ENCODE measurements around the gene NRXN2.
"Not testable (repeated sequence)": the region's sequence is repeated elsewhere in the genome, so short reads cannot be mapped to it uniquely, and the experiment has no call there.

NRXN2 gene

GRCh38 chr11:64721359-64721699 lies 1.7 kb downstream of the NRXN2 start:
- DNase-seq (ENCODE audit: low read depth), result no peak

- no peak for DNase-seq (ENCODE audit: low read depth)
These were observed 2.2 kb downstream of the NRXN2 start for GRCh38 chr11:64720640-64721358.

DNA sequence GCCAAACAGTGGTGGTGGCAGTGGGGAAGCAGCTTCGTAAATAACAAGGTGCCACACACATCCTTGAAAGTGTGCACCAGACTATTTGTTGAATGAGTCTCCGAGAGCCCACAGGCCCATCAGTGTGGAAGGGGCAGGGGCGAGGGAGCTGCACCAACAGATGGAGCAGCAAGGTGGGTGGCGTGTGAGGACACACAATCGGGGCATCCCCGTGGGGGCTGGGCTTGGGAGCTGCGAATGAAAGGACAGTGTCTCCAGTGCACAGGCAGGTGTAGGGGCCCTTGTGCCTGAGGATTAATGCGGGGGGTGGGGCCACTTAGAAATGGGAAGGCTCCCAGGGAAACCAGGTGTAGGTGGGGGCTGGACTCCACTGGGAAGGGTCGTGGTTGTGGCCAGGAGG lies 2.8 kb downstream of the NRXN2 start:
- DNase-seq (ENCODE audit: low read depth), result no peak

DNA sequence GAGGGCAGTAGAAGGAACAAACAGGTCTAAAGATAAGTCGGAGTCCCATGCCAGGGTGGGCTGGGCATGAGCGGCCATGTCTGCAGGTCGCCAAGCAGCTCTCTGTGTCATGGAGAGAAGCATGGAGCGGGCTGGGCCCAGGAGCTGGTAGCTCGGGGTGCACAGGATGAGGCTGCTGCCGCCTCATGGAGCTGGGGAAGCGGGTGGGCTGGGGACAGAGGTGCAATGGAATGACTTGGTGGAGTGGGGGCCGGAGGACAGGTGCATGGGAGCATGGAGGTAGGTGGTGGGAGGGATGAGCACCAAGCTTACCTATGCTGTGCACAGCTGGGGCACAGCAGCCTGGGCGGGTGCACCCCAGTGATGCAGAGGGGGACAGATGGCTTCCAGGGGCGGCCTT lies 3.6 kb downstream of the NRXN2 start:
- no peak for DNase-seq (ENCODE audit: low read depth)

DNA sequence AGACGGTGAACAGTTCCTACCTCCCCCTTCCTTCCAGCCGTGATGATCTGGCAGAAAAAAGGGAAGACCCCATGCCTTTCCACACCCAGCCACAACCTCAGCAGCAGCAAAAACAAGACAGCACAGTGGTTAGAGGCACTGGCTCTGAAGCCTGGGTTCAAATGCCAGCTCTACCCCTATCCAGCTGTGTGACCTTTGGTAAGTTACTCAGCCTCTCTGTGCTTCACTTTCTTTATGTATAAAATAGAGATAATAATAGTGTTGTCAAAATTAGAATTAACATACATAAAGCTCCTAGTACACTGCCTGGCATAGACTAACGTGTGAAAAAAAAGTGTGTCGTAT lies 4.2 kb downstream of the NRXN2 start:
- no peak for DNase-seq (ENCODE audit: low read depth)

DNA sequence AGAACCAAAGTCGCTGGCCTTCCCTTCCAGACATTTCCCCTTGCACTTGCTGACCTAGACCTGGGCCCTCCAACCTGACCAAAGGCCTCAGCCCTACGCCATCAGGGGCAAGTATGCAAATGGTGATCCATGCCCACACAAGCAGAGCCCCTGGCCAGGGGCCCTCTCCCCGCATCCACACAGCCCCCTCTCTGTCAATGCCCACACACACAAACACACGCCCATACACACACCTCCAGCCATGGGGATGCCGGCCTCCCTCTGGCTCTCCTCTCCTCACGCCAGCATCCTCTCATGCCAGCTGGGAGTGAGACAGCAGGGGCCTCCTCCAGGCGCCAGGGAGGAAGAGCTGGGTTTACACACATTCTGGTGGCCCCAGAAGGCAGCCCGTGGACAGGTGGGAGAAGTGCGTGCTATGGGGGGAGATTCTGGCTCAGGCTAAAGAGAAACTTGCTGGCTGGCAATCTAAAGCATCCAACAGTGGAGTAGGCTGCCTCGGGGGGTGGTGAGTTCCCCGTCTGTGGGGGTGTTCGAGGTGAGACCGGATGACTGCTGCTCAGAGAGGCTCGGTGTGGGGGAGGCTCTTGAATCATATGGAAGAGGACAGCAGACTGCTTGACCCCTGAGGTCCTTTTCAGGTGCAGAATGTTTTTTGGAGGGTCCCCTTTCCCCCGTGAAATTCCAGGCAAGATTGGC lies 4.8 kb downstream of the NRXN2 start:
- DNase-seq (ENCODE audit: low read depth), result no peak

GRCh38 chr11:64717268-64717578 lies 5.8 kb downstream of the NRXN2 start:
- DNase-seq (ENCODE audit: low read depth), result no peak

DNA sequence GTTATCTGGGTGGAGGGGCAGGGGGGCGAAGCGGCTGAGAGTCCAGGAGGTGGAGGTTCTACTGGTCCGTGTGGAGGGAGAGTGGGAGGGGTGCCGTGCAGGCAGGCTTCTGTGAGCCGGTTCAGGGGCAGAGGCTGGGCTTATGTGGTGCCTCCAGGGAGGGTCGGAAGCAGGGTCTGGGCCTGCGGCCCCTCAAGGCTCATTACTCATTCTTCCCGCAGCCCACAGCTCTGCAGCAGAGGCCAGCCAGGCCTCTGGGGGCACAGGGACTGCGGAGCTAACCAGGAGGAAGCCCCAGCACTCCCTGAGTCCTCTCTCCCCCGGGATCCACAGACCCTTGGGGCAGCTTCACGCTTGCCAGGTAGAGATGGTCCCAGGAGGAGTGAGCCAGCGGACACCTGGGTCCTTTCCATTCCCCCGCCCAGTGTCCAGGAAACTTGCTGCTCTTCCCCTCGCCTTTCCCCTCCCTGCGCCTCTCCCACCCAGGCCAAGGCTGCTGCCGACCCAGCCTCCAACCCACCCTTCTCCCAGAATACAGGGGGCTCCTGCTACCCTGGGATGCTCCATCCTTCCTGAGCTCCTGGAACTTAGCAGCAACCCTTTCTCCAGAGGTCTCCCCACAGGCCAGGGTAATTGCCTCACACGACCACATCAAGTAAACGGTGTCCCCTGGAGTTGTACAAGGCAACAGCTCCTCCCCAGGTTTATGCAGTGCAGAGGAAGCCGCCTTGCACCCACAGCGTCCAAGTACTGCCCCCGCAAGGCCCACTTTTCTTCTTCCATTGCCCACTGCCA lies 6.3 kb downstream of the NRXN2 start:
- no peak for DNase-seq (ENCODE audit: low read depth)

- no peak for DNase-seq (ENCODE audit: low read depth)
These were observed 7.1 kb downstream of the NRXN2 start for GRCh38 chr11:64715756-64716472.

GRCh38 chr11:64715110-64715509 lies 7.9 kb downstream of the NRXN2 start:
- DNase-seq (ENCODE audit: low read depth), result no peak

DNA sequence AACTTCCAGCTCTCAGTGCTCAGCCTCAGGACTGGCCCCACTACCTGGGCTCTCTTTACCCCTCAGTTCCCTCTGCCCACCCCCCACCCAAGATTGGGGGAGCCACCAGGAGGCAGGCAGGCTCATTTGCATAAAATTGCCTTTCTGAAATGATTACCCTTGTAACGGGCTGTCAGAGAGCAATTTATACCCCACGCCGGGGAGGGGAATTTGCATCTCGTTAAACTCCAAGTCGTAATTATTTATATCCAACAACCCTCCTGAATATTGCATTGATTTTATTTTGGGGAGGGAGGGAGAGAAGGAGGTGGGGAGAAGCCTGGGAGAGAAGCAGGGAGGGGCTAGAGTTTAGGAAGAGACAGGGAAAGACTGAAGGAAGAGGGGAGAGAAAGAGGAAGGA lies 8.3 kb downstream of the NRXN2 start:
- no peak for DNase-seq (ENCODE audit: low read depth)

- no peak for DNase-seq (ENCODE audit: low read depth)
These were observed 9.1 kb downstream of the NRXN2 start for GRCh38 chr11:64713781-64714363.

DNA sequence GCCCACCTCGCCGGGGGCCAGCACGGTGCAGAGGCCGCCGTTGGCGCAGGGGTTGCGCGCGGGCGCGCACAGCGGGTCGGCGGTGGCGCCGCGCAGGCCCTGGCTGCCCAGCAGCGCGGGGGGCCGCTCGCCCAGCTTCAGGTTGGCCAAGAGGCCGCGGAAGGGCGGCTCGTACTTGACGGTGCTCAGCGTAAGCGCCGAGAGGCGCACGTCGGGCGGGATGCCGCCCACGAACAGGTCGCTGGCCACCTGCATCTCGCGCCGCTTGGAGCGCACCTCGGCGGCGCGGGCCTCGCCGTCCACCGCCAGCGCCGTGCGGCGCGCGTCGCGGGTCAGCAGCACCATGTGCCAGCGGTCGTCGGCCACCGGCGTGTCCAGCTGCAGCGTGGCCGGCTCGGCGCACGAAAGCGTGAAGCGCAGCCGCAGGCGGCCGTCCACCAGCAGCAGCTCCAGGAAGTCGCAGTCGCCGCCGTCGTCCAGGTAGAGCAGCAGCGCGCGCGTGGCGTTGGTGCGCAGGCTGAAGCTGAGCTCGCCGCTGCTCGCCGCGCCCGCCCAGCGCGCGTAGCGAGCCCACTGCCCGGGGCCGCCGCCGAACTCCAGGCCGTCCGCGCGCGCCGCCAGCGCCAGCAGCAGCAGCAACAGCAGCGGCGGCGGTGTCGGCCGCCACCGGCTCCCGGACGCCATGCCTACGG lies 9.8 kb downstream of the NRXN2 start:
- no peak for DNase-seq (ENCODE audit: low read depth)

DNA sequence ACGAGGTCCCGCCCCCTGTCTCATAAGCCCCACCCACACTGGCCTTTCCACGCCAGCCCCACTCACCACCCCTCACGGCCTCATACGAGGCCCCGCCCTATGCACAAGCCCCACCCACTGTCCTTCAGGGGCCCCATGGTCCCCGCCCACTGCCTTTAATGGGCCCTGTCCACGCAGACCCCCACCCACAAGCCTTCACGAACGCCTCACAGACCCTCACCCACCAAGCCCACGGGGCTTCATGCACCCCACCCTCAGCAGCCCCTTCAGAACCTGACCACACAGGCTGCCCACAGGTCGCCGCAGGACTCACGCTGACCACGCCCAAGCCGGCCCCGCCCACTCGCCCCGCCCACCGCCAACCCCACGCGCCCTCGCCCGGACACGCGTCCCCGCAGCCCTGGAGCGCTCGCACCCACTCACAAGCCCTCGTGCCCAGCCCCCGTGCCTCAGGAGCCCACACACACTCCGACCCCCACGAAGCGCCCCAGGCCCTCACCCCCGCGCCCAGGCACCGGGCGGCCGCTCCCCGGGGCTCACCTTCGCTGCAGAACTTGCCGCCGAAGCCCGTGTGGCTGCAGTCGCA lies 10.5 kb downstream of the NRXN2 start:
- no peak for DNase-seq (ENCODE audit: low read depth)

DNA sequence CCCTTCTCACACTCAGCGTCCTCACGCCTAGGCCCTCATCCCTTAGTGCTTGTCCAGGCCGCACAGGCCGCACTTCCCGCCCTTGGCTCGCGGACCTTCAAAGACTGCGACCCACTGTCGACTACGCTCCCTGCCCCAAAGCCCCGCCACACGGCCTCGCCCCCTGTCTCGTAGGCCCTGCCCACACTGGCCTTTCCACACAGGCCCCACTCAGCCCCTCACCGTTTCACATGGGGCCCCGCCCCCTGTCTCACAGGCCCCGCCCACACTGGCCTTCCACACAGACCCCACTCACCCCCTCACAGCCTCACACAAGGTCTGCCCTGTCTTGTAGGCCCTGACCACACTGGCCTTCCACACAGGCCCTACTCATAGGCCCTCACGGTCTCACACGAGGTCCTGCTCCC lies 11.0 kb downstream of the NRXN2 start:
- no peak for DNase-seq (ENCODE audit: low read depth)

GRCh38 chr11:64711138-64711955 lies 11.7 kb downstream of the NRXN2 start:
- no peak for DNase-seq (ENCODE audit: low read depth)

GRCh38 chr11:64710418-64711137 lies 12.4 kb downstream of the NRXN2 start:
- DNase-seq (ENCODE audit: low read depth), result no peak

GRCh38 chr11:64705501-64705900 lies 17.5 kb downstream of the NRXN2 start:
- DNase-seq (ENCODE audit: low read depth), result no peak

- DNase-seq (ENCODE audit: low read depth), result no peak
These were observed 19.9 kb downstream of the NRXN2 start for GRCh38 chr11:64703048-64703447.

- not testable (repeated sequence) for DNase-seq (ENCODE audit: low read depth)
These were observed 21.0 kb downstream of the NRXN2 start for GRCh38 chr11:64701956-64702355.
